ENCODE results near the gene ALDH4A1. TPM values are rescaled to one million over a fixed set of nuclear protein-coding genes. Genes with fewer than 3 reads are reported as not detected.
A peak's percentile ranks its signal among the peaks of the same experiment; 100 is the strongest.
"Not testable (repeated sequence)": the region's sequence is repeated elsewhere in the genome, so short reads cannot be mapped to it uniquely, and the experiment has no call there.

The ALDH4A1 gene
- total and polyA plus RNA-seq, 12 donors: 11.3 to 46.9 (median 19.8) TPM

GRCh38 chr1:18871401-18872070, 30.8 kb downstream of the ALDH4A1 start:
- H3K36me3 ChIP-seq (replicated peaks in 1 of 2): no peaks in the 10 kb centered on the region
- no peak overlapping the region for H3K27ac ChIP-seq
- peak in 4 of 7 donors; percentile 45 to 73 (median 58) for DNase-seq
- no peaks in the 10 kb centered on the region for H3K27me3 ChIP-seq
- intact Hi-C loops (cut with DNase I): loop anchor here in 1 of 2 donors (5.0 to 10.0 kb wide), 2 partner anchors 54 to 167 kb away; no protein-coding TSS in a partner anchor
- no peaks in the 10 kb centered on the region for H3K4me1 ChIP-seq (replicated peaks in 1 of 2)
- no peaks in the 10 kb centered on the region for H3K9me3 ChIP-seq (replicated peaks in 1 of 3)
- 49 to 83% (median 64%) methylated on average over 2 to 7 of the region's 7 CpGs for WGBS, 4 donors
- TF ChIP-seq POLR2A (IDR thresholded peaks at IDR 0.05) (no peak), CTCF (IDR thresholded peaks at IDR 0.05) (no peak)
- H3K4me3 ChIP-seq: no peak overlapping the region

GRCh38 chr1:18870957-18871356, 31.4 kb downstream of the ALDH4A1 start:
- TF ChIP-seq POLR2A (IDR thresholded peaks at IDR 0.05) (no peak), CTCF (IDR thresholded peaks at IDR 0.05) (no peak)
- Histone ChIP-seq H3K4me3 (no peak overlapping the region), H3K9me3 (replicated peaks in 1 of 3) (no peaks in the 10 kb centered on the region), H3K4me1 (replicated peaks in 1 of 2) (no peaks in the 10 kb centered on the region), H3K27me3 (no peaks in the 10 kb centered on the region), H3K27ac (no peak overlapping the region), H3K36me3 (replicated peaks in 1 of 2) (no peaks in the 10 kb centered on the region)
- WGBS, 4 donors: 84 to 90% (median 88%) methylated on average over 10 of the region's 10 CpGs
- no peak for DNase-seq
- intact Hi-C loops (cut with DNase I): loop anchor here in 1 of 2 donors (5.0 to 10.0 kb wide), 2 partner anchors 54 to 166 kb away; no protein-coding TSS in a partner anchor

- H3K36me3 ChIP-seq (replicated peaks in 1 of 2); H3K4me3 ChIP-seq; H3K4me1 ChIP-seq (replicated peaks in 1 of 2); H3K27ac ChIP-seq; DNase-seq; H3K9me3 ChIP-seq (replicated peaks in 1 of 3); H3K27me3 ChIP-seq: not testable (repeated sequence)
- intact Hi-C loops (cut with DNase I): loop anchor here in 1 of 2 donors (5.0 to 10.0 kb wide), 2 partner anchors 53 to 166 kb away; no protein-coding TSS in a partner anchor
- WGBS, 4 donors: 58 to 72% (median 67%) methylated on average over 3 of the region's 3 CpGs
Measured at GRCh38 chr1:18870595-18870865, 31.8 kb downstream of the ALDH4A1 start.

- intact Hi-C loops (cut with DNase I): loop anchor here in 1 of 2 donors (5.0 to 10.0 kb wide), 2 partner anchors 53 to 165 kb away; no protein-coding TSS in a partner anchor
Measured at GRCh38 chr1:18869847-18870594, 32.3 kb downstream of the ALDH4A1 start.

More at GRCh38 chr1:18869847-18870594, 32.3 kb downstream of the ALDH4A1 start:
- DNase-seq: no peak
- no peaks in the 10 kb centered on the region for H3K4me1 ChIP-seq (replicated peaks in 1 of 2)
- TF ChIP-seq CTCF (IDR thresholded peaks at IDR 0.05) (no peak), POLR2A (IDR thresholded peaks at IDR 0.05) (no peak)
- H3K9me3 ChIP-seq (replicated peaks in 1 of 3): no peaks in the 10 kb centered on the region
- WGBS, 4 donors: 75 to 79% (median 76%) methylated on average over 9 of the region's 9 CpGs
- H3K27me3 ChIP-seq: no peaks in the 10 kb centered on the region
- H3K27ac ChIP-seq: no peak overlapping the region
- no peaks in the 10 kb centered on the region for H3K36me3 ChIP-seq (replicated peaks in 1 of 2)
- H3K4me3 ChIP-seq: no peak overlapping the region

Data from adrenal gland (tissue), 12 donors.